OCI-LY1 (cell line): ENCODE data around the gene KCTD20.

Experiments used
- EZH2 ChIP-seq: fragments of 200-600 bp; sonication (generic), shearing (Covaris generic); IDR thresholded peaks from 2 replicates; pipeline ENCODE4 v1.8.0; 2017; ENCODE audit warnings: borderline replicate concordance, mixed run types, mild to moderate bottlenecking, antibody characterized with exemption, low read length, moderate library complexity, mixed read lengths
- TF ChIP-seq, protein P1 (sequence below): fragments of 200-600 bp; sonication (generic), shearing (Covaris generic); IDR thresholded peaks from 2 replicates; pipeline ENCODE4 v1.5.1; 2017; ENCODE audit warnings: mild to moderate bottlenecking, antibody characterized with exemption, low read length, moderate library complexity, mixed read lengths

DNA sequence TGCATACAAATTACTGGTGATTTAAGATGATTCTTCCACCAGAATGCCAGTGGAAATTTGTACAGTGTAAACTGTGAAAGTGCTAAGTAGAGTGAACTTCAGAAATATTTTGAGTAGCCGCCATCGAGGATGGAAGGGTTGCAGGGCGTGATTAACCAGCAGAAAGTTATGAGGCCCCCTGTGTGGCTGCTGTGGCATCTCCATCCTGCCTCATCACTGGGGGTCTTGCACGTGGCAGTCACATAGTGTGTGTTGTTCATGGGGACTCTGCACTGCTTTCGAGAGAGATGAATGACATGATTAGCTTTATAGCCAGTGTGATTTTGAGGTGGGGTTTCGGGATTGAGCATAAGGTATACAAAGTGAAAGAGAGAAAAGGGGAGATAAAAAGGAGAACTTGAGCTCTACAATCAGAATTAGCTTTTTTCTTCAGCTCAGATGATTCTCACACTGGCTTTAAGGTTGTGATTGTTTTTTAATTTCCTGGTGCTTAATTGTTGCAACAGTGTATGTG, 26.4 kb downstream of the KCTD20 start:
- TF ChIP-seq, protein P1, sequence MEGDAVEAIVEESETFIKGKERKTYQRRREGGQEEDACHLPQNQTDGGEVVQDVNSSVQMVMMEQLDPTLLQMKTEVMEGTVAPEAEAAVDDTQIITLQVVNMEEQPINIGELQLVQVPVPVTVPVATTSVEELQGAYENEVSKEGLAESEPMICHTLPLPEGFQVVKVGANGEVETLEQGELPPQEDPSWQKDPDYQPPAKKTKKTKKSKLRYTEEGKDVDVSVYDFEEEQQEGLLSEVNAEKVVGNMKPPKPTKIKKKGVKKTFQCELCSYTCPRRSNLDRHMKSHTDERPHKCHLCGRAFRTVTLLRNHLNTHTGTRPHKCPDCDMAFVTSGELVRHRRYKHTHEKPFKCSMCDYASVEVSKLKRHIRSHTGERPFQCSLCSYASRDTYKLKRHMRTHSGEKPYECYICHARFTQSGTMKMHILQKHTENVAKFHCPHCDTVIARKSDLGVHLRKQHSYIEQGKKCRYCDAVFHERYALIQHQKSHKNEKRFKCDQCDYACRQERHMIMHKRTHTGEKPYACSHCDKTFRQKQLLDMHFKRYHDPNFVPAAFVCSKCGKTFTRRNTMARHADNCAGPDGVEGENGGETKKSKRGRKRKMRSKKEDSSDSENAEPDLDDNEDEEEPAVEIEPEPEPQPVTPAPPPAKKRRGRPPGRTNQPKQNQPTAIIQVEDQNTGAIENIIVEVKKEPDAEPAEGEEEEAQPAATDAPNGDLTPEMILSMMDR = peak; percentile 12; the same call in 1 of the 2 replicates
- no peak for TF ChIP-seq EZH2
